GM12801 (cell line): Measurements from ENCODE around the gene LPP.

Experiments used
- CTCF ChIP-seq: IDR thresholded peaks from one replicate; pipeline ENCODE4 v1.5.1; 2011; ENCODE audit warnings: control low read depth; ENCODE audit not compliant: insufficient read length; ENCODE audit errors: extremely low read depth

Gene LPP

GRCh38 chr3:188506446-188506845, 352.5 kb downstream of the LPP start:
- TF ChIP-seq CTCF, result no peak

DNA sequence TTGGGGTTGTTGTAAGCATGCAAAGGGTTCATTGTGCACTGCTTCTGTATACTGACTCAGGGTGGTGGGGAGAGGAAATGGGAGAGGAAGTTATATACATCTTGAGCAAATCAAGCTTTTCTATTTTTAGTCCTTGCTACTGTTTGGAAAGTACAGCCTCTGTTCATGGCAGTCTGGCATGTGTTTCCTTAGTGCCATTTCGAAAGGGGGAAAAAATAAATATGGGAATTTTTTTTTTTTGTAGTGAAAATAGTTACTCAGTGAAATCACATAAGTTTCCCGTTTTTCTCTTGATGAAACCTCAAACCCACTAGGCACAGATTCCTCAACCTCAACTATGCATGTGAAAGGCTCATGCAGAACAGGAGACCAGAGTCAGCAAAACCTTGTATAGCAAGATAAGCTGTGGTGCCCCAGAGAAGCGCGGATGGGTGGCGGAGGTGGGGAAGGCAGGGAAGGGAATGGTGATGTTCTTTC, 353.3 kb downstream of the LPP start:
- no peak for TF ChIP-seq CTCF

GRCh38 chr3:188508454-188508853, 354.5 kb downstream of the LPP start:
- TF ChIP-seq CTCF, result no peak

DNA sequence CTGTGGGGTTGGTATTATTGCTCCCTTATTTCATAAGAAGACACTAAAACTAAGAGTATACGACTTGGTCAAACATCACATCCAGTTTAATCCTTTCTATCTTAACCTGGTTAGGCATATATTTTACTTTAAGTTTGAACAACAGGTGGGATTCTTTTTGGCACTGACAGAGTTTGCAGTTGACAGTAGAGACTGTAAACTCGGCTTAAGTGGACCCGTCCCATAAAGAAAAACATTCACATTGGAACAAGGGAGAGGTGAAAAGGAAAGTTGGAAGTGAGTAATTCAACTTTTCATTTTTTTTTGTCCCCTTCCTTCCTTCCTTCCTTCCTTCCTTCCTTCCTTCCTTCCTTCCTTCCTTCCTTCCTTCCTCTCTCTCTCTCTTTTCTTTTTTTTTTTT, 355.4 kb downstream of the LPP start:
- TF ChIP-seq CTCF, result no peak

DNA sequence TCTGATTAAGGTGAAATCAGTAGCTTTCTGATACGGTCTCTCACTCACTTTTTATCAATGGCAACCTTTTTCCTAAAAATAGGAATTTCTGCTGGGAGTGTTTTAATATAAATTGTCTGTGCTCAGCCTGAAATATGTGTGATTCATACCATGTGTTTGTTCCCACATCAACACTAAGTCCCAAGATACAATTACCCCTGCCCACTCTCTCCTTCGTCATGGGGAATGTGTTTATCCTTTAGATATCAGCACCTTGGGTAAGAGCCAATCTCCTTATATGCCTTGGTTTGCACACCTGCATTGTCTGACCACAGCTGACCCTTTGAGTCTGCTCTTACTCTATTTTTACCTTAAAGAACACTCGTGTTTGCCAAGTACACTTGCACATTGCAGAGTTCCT, 356.4 kb downstream of the LPP start:
- no peak for TF ChIP-seq CTCF

DNA sequence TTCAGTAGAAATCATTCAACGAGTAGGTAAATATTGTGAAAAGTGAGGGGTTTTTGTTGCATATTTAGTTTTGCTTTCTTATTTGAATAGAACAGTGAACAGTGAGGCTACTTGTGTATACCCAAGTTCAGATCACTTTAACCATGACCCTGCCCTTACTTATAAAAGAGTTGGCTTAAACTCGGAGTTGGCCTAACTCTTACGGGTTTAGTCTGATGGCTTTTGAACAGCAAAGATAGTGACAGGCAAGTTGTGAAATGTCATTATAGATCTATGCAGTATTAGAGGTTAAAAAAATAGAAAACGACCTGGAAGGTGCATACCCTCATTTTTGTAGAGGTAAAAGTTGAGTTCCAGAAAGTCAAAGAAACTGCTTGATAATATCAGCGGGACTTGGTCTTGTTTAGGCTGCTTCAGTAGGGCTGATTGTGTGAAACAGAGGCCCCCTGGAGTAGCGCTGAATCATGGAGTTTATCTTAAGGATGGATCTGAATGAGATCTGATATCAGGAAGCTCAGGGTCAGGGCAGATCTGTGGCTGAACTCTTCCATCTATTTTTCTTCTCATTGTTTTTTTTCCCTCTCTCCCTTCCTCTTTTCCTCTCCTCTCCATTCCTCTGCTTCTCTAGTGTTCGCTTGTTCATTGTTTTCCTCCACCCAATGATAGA, 359.8 kb downstream of the LPP start:
- TF ChIP-seq CTCF, result no peak

GRCh38 chr3:188516515-188516914, 362.6 kb downstream of the LPP start:
- TF ChIP-seq CTCF, result no peak
